ENCODE results near the gene ASCC3. TPM values are rescaled to one million over a fixed set of nuclear protein-coding genes. Genes with fewer than 3 reads are reported as not detected.
A peak's percentile ranks its signal among the peaks of the same experiment; 100 is the strongest.

ASCC3 gene
- total RNA-seq, 1 donor from 2014 or later: 57.9 TPM

GRCh38 chr6:100466410-100467128 is 414.6 kb downstream of the ASCC3 start:
- H3K27me3 Mint-ChIP-seq (ENCODE audit: unreplicated experiment): peaks cover 48% of the 10 kb centered on the region
- DNase-seq (ENCODE audit: low spot score): no peak
- peaks cover 22% of the 10 kb centered on the region for H3K4me1 Mint-ChIP-seq (ENCODE audit: unreplicated experiment)
- no peak overlapping the region for H3K4me3 Mint-ChIP-seq (ENCODE audit: unreplicated experiment)
- no peaks in the 10 kb centered on the region for H3K36me3 Mint-ChIP-seq (ENCODE audit: low read depth, unreplicated experiment)
- H3K27ac Mint-ChIP-seq (ENCODE audit: unreplicated experiment): no peak overlapping the region
- H3K9me3 Mint-ChIP-seq (ENCODE audit: unreplicated experiment): no peaks in the 10 kb centered on the region
- no peak for TF ChIP-seq CTCF (IDR thresholded peaks at IDR 0.05; ENCODE audit: unreplicated experiment)

- peaks cover 48% of the 10 kb centered on the region for H3K27me3 Mint-ChIP-seq (ENCODE audit: unreplicated experiment)
- TF ChIP-seq CTCF (IDR thresholded peaks at IDR 0.05; ENCODE audit: unreplicated experiment): no peak
- H3K4me1 Mint-ChIP-seq (ENCODE audit: unreplicated experiment): peaks cover 25% of the 10 kb centered on the region
- H3K27ac Mint-ChIP-seq (ENCODE audit: unreplicated experiment): no peak overlapping the region
- no peak for DNase-seq (ENCODE audit: low spot score)
- H3K9me3 Mint-ChIP-seq (ENCODE audit: unreplicated experiment): no peaks in the 10 kb centered on the region
- H3K4me3 Mint-ChIP-seq (ENCODE audit: unreplicated experiment): peak overlapping the region; percentile 73
- no peaks in the 10 kb centered on the region for H3K36me3 Mint-ChIP-seq (ENCODE audit: low read depth, unreplicated experiment)
Observed at GRCh38 chr6:100465701-100466409, 415.3 kb downstream of the ASCC3 start.

- peaks cover 48% of the 10 kb centered on the region for H3K27me3 Mint-ChIP-seq (ENCODE audit: unreplicated experiment)
- peak within 1 kb of the TSS; percentile 64 for H3K27ac Mint-ChIP-seq (ENCODE audit: unreplicated experiment)
- H3K9me3 Mint-ChIP-seq (ENCODE audit: unreplicated experiment): no peaks in the 10 kb centered on the region
- DNase-seq (ENCODE audit: low spot score): peak; percentile 87
- H3K4me3 Mint-ChIP-seq (ENCODE audit: unreplicated experiment): peak within 1 kb of the TSS; percentile 75
- H3K36me3 Mint-ChIP-seq (ENCODE audit: low read depth, unreplicated experiment): no peaks in the 10 kb centered on the region
- H3K4me1 Mint-ChIP-seq (ENCODE audit: unreplicated experiment): peaks cover 25% of the 10 kb centered on the region
- TF ChIP-seq CTCF (IDR thresholded peaks at IDR 0.05; ENCODE audit: unreplicated experiment): no peak
Observed at GRCh38 chr6:100464903-100465700, 416.0 kb downstream of the ASCC3 start, which contains the start of gene SIM1. SIM1 (minus strand) TSS chr6:100464921; CDS start chr6:100463468, 1,453 bp downstream.

GRCh38 chr6:100464162-100464851 is 416.8 kb downstream of the ASCC3 start:
- Mint-ChIP-seq H3K4me1 (ENCODE audit: unreplicated experiment) (peaks cover 25% of the 10 kb centered on the region), H3K27ac (ENCODE audit: unreplicated experiment) (no peak overlapping the region), H3K36me3 (ENCODE audit: low read depth, unreplicated experiment) (no peaks in the 10 kb centered on the region), H3K9me3 (ENCODE audit: unreplicated experiment) (no peaks in the 10 kb centered on the region), H3K4me3 (ENCODE audit: unreplicated experiment) (peak overlapping the region; percentile 42), H3K27me3 (ENCODE audit: unreplicated experiment) (peaks cover 45% of the 10 kb centered on the region)
- TF ChIP-seq CTCF (IDR thresholded peaks at IDR 0.05; ENCODE audit: unreplicated experiment): no peak
- peak; percentile 30 for DNase-seq (ENCODE audit: low spot score)

Data from endothelial cell (in vitro differentiated cells).